GM12892 (cell line): ENCODE data around the gene HYOU1.

Experiments
- POLR2A ChIP-seq: IDR thresholded peaks from 2 replicates; pipeline ENCODE4 v1.6.1; 2011; ENCODE audit warnings: low read depth, low read length, control low read depth
- POLR2AphosphoS5 ChIP-seq: IDR thresholded peaks from 2 replicates; pipeline ENCODE4 v1.6.1; 2011; ENCODE audit warnings: low read depth, low read length, control low read depth

- TF ChIP-seq POLR2AphosphoS5: 0 out of 2 replicates have a peak, but pooled peaks have one; percentile 27
- no peak for TF ChIP-seq POLR2A
Observed at GRCh38 chr11:119042927-119043326, 14.1 kb downstream of the HYOU1 start.
